Stimulated activated CD8-positive, alpha-beta memory T cell treated with anti-CD3 and anti-CD28 coated beads, Interleukin-7, amount 100 ng/mL, for 48 hours (primary cell): ENCODE data around the gene ERI3.

ENCODE experiments used
- DNase-seq, 2 donors: peaks; one replicate each; pipeline ENCODE4 v3.0.0-alpha.2; 2020; ENCODE audit warnings: low read depth in 1 of 2; ENCODE audit errors: extremely low read depth in 1 of 2

The ERI3 gene

GRCh38 chr1:44263568-44264450 lies 91.2 kb downstream of the ERI3 start:
- DNase-seq: no peak

- no peak for DNase-seq
Measured at GRCh38 chr1:44262816-44263567, 92.1 kb downstream of the ERI3 start.

- DNase-seq: no peak
Measured at GRCh38 chr1:44262414-44262813, 92.6 kb downstream of the ERI3 start.

- DNase-seq: no peak
Measured at GRCh38 chr1:44261962-44262361, 93.1 kb downstream of the ERI3 start.

GRCh38 chr1:44261171-44261817 lies 93.8 kb downstream of the ERI3 start:
- no peak for DNase-seq

GRCh38 chr1:44260792-44261170 lies 94.3 kb downstream of the ERI3 start:
- DNase-seq: no peak

GRCh38 chr1:44259090-44259489 lies 96.0 kb downstream of the ERI3 start:
- no peak for DNase-seq

- no peak for DNase-seq
Measured at GRCh38 chr1:44256762-44257554, 98.1 kb downstream of the ERI3 start.

- no peak for DNase-seq
Measured at GRCh38 chr1:44254392-44254910, 100.6 kb downstream of the ERI3 start.

GRCh38 chr1:44251989-44252671 lies 102.9 kb downstream of the ERI3 start:
- DNase-seq: no peak

- no peak for DNase-seq
Measured at GRCh38 chr1:44251486-44251885, 103.6 kb downstream of the ERI3 start.

GRCh38 chr1:44250068-44250781 lies 104.8 kb downstream of the ERI3 start:
- DNase-seq: no peak

GRCh38 chr1:44249543-44249942 lies 105.5 kb downstream of the ERI3 start:
- DNase-seq: no peak

- no peak for DNase-seq
Measured at GRCh38 chr1:44246806-44247205, 108.3 kb downstream of the ERI3 start.

GRCh38 chr1:44244986-44245385 lies 110.1 kb downstream of the ERI3 start:
- DNase-seq: no peak

GRCh38 chr1:44243782-44244495 lies 111.1 kb downstream of the ERI3 start:
- DNase-seq: no peak

GRCh38 chr1:44242746-44243145 lies 112.3 kb downstream of the ERI3 start:
- DNase-seq: no peak

GRCh38 chr1:44240802-44241671 lies 114.0 kb downstream of the ERI3 start:
- no peak for DNase-seq
